GM10248 (cell line): ENCODE measurements around the gene HUNK.

Experiments
- CTCF ChIA-PET: fragments of 300-600 bp; sonication (Branson Sonifier 250); formaldehyde crosslinking; extraction: SDS; loops from one replicate; lab custom pipeline; 2021; ENCODE audit warnings: antibody characterized with exemption; lab: Yijun Ruan, JAX
- POLR2A ChIA-PET: fragments of 350-650 bp; sonication (Branson Sonifier 250); formaldehyde crosslinking; extraction: SDS; loops from one replicate; lab custom pipeline; 2020; ENCODE audit warnings: antibody characterized with exemption; lab: Yijun Ruan, JAX
- DNase-seq: peaks from one replicate; pipeline ENCODE4 v3.0.0; 2012; ENCODE audit errors: extremely low spot score
- TF ChIP-seq, protein P1 (sequence below): IDR thresholded peaks from 2 replicates; pipeline ENCODE4 v1.5.1; 2012; ENCODE audit warnings: mild to moderate bottlenecking, low read depth; ENCODE audit errors: extremely low read depth, missing control alignments, control extremely low read depth

Gene HUNK

GRCh38 chr21:31977816-31978215 lies 105.0 kb downstream of the HUNK start:
- ChIA-PET CTCF (interaction anchor here (0.9 to 1.2 kb wide), 2 partner anchors 21 to 197 kb away, joined by 3 read pairs; no protein-coding TSS in a partner anchor), POLR2A (no interaction called here)
- TF ChIP-seq, protein P1, sequence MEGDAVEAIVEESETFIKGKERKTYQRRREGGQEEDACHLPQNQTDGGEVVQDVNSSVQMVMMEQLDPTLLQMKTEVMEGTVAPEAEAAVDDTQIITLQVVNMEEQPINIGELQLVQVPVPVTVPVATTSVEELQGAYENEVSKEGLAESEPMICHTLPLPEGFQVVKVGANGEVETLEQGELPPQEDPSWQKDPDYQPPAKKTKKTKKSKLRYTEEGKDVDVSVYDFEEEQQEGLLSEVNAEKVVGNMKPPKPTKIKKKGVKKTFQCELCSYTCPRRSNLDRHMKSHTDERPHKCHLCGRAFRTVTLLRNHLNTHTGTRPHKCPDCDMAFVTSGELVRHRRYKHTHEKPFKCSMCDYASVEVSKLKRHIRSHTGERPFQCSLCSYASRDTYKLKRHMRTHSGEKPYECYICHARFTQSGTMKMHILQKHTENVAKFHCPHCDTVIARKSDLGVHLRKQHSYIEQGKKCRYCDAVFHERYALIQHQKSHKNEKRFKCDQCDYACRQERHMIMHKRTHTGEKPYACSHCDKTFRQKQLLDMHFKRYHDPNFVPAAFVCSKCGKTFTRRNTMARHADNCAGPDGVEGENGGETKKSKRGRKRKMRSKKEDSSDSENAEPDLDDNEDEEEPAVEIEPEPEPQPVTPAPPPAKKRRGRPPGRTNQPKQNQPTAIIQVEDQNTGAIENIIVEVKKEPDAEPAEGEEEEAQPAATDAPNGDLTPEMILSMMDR: no peak
- DNase-seq: no peak

DNA sequence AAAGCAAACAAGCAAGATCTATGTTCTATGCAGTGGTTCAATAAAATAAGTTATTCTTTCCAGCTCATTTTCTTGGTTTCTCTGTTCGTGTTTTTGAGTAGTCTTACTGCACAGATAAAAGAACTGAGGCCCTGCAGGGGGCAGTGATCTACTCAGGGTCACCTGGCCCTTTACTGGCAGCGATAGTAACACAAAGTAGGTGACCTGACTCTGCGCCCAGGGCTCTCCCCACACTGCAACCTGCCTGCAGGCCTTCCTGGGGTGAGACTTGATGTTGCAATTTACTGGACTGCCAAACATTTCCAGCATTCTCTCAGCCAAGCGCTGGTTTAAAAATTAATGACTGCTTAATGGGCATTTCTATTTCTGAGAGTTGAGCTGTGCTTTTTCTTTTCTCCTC lies 110.3 kb downstream of the HUNK start:
- ChIA-PET POLR2A (no interaction called here), CTCF (interaction anchor here (1.2 kb wide), 1 partner anchor 12 kb away, joined by 3 read pairs; no protein-coding TSS in a partner anchor)
- TF ChIP-seq, protein P1: no peak
- no peak for DNase-seq

GRCh38 chr21:31983554-31983953 lies 110.7 kb downstream of the HUNK start:
- CTCF ChIA-PET: interaction anchor here (1.2 kb wide), 1 partner anchor 11 kb away, joined by 3 read pairs; no protein-coding TSS in a partner anchor
- TF ChIP-seq, protein P1: no peak
- DNase-seq: no peak
- POLR2A ChIA-PET: no interaction called here

DNA sequence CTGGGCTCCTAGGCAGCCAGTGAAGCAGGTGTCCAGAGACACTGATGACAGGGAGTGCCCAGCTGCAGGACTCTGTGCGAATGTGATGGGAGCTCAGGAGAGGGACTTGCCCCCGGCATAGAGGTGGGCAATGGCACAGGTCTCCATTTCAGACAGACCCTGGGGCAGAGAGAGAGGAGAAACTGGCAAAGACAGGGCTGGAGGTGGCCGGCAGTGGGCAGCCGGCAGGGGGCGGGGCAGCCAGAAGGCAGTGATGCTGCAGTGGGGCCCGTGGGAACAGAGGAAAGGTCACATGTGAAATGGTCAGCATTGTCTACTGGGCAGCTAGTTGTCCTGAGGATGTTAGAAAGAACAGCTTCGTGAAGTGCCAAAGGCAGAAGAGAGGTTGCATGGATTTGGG lies 112.6 kb downstream of the HUNK start:
- POLR2A ChIA-PET: no interaction called here
- CTCF ChIA-PET: no interaction called here
- DNase-seq: no peak

DNA sequence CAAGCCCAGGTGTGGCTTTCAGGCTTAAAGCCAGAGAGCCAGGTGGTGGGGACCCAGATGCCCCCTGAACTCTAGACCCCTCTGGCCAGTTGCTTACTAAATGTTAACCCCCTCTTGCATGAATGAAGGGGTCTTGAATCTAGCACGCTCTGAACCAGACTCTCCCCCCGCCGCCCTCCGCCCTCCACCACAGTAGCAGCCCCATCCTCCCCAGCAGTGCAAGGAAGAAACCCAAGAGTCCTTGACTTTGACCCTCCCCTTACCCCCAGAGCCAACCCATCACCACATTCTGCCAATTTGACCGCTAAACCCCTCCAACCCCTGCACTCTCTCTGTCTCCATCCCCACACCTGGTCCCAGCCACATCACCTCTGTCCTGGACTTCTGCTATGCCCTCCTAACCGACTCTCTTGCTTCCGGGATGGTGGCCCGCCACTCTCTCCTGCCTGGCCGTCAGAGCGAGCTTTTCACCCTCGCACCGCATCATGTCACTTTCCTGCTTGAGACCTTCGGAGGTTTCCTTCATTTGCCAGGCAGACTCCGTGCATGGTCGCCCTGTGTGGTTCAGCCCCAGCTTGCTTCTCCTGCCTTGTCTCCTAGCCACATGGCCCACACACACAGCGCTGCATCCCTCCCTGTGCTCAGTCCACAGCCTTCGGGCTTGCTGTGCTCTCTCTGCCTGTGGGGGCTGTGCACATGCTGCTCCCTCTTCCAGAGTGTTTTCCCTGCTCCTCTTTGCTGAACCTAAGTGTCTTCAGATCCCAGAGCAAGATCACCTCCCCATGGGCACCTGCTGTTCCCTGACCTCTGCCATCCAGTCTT lies 113.4 kb downstream of the HUNK start:
- ChIA-PET POLR2A (no interaction called here), CTCF (no interaction called here)
- TF ChIP-seq, protein P1: no peak
- no peak for DNase-seq

More for the DNA sequence above, 112.6 kb downstream of the HUNK start:
- TF ChIP-seq, protein P1: no peak

GRCh38 chr21:31987696-31988095 lies 114.9 kb downstream of the HUNK start:
- TF ChIP-seq, protein P1: no peak
- no peak for DNase-seq
- CTCF ChIA-PET: no interaction called here
- POLR2A ChIA-PET: no interaction called here
